GM19238 (cell line): Measurements from ENCODE around the gene CCDC91.
"Not testable (repeated sequence)": the region's sequence is repeated elsewhere in the genome, so short reads cannot be mapped to it uniquely, and the experiment has no call there.

Source experiments
- DNase-seq: peaks from one replicate; pipeline ENCODE4 v3.0.0; 2011; ENCODE audit warnings: low spot score; ENCODE audit not compliant: insufficient read length

Gene CCDC91

DNA sequence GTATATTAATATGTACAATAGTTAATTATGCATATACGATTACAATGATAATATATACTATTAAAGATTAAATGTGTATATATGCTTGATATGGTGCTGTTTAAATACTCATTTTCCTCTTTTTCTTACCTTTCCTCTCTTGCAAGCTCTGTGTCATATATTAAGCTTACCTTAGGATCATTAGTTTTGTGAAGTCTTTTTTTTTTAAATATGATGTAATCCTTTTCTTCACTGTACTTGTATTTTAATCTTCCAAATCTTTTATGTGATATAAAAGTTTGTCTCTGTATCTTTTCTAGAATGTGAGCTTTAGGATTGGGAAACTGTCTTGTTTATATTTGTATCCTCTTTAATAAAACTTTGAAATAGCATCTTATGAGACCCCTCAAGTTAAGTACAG, 88.7 kb downstream of the CCDC91 start:
- DNase-seq: no peak

- DNase-seq: no peak
These were observed 96.1 kb downstream of the CCDC91 start for GRCh38 chr12:28286352-28286751.

DNA sequence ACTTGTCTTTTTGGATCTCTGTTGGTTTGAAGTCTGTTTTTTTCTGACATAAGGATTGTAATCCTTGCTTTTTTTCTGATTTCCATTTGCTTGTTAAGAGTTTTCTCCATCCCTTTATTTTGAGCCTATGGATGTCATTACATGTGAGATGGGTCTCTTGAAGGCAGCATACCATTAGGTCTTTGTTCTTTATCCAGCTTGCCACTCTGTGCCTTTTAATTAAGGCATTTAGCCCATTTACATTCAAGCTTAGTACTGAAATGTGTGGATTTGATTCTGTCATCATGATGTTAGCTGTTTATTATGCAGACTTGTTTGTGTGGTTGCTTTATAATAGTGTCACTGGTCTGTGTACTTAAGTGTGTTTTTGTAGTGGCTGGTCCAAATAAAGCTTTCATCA, 100.0 kb downstream of the CCDC91 start:
- no peak for DNase-seq

DNA sequence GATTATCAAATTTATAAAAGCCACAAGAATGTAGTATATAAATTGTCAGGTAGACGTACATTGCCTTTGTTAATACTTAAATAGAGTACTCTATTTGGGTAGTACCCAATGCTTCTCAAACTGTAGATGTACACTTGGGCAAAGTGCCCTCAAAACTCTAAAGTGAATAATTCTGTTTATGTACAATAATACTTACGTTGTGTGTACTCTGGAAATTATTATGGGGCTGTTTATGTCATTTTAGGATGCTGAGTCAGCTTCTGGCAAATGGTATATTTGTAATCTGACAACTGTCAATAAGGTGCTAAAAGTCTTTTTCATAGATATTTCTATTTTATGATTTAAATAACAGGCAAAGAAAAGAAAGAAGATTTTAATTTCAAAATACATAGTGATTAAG, 102.4 kb downstream of the CCDC91 start:
- no peak for DNase-seq

DNA sequence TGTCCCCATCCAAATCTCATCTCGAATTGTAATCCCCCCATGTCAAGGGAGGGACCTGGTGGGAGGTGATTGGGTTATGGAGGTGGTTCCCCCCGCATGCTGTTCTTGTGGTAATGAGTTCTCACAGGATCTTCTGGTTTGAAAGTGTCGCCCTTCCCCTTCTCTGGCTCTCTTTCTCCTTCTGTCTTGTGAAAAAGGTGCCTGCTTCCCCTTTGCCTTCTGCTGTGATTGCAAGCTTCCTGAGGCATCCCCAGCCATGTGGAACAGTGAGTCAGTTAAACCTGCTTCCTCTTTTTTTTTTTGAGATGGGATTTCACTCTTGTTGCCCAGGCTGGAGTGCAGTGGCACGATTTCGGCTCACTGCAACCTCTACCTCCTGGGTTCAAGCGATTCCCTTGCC, 104.0 kb downstream of the CCDC91 start:
- no peak for DNase-seq

DNA sequence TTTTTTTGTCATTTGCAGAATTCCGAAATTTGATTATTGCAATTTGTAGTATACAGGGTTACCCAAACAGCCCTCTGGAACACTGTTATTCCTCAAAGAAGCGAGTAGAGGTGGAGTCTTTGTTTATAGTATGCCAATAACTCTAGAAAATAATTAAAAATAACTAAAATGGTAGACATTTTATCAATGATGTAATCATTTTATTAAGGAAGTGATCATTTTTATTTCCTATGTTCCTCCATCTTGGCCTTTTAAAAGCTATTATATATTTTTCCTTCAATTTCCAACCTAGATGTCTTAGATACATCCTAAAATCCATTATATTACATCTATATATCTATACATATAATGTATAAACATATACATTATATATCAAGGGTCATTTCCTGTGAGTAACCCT, 106.0 kb downstream of the CCDC91 start:
- DNase-seq: no peak

- DNase-seq: no peak
These were observed 112.9 kb downstream of the CCDC91 start for GRCh38 chr12:28303192-28303591.

DNA sequence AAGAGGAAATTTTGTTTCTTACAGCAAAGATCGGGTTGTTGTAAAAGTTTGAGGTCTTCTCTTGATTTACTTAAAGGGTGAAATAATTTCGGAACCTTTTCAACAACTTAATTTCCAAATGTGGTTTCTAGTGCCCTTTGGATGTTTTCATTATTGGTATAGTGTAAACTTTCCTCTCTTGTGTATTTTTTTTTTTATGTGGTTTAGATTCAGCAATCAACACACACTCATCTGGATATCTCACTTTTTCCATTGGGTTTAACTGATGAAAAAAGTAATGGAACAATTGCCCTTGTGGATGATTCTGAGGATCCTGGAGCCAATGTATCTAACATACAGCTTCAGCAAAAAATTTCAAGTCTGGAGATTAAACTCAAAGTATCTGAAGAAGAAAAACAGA, 116.3 kb downstream of the CCDC91 start:
- no peak for DNase-seq

- DNase-seq: no peak
These were observed 118.6 kb downstream of the CCDC91 start for GRCh38 chr12:28308891-28309290.

GRCh38 chr12:28313631-28314030, 123.4 kb downstream of the CCDC91 start:
- no peak for DNase-seq

DNA sequence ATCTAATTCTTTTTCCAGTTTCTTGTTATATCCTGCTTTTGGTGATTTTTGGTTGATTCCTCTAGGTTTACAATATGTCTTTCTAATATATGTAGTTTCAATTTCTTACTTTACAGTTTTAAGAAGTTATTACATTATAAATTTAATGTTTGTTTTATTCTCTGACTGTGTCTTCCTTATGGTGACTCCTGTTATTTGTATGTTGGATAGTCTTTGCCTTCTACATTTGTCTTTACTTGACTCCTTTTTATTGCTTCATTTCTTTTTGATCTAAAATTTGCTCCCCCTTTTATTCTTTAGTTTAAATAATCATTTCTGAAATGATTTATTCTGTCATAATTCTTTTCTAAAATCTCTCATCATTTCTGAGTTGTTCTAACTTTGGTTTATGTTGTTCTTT, 125.8 kb downstream of the CCDC91 start:
- DNase-seq: no peak

DNA sequence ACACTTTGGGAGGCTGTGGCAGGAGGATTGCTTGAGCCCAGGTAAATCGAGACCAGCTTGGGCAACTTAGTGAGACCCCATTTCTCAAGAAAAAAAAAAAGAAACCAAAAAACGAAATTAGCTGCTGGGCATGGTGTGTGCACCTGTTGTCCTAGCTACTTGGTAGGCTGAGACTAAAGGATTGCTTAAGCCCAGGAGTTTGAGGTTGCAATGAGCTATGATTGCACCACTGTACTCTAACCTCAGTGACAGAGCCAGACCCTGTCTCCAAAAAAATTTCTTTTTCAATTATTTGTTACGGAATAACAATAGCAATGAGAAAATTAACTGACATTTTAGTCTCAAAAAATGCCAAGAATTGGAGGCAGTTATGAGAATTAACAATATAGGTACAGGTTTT, 128.0 kb downstream of the CCDC91 start:
- DNase-seq: no peak

- DNase-seq: no peak
These were observed 130.1 kb downstream of the CCDC91 start for GRCh38 chr12:28320353-28320752.

DNA sequence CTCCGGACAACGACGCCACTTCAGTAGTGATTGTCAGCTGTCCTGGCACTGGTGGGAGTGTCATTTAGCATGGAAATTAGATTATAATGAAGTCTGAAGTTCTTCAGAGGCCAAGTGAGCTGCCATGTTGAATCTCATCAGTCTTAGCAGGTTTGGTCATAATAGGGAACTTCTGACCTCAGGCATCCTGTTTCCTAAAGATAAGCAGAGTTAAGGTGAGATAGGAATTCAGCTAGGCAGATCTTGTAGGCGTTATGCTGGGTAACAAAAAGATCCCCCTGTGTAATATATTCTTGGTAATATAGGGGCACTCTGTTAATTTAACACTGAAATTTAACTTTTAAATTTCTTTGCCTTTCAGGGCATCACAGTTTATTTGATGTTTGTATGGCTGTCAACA, 137.5 kb downstream of the CCDC91 start:
- no peak for DNase-seq

DNA sequence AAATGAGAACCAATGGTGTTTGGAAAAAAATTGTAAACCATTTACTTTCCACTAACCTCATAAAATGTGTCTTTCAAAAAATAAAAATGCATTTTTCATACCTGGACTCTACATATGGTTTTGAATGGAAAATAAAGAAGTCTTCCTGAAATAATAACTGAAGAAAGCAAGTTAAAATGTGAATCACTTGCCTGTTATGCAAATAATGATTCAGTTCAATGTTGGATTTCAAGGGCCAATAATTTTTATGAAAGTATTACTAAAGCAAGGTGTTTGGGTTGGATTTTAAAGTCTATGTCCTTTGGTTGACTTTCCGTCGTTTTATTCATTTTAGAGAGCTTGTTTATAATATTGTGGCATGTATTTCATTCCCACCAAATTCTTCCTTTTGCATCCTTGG, 138.7 kb downstream of the CCDC91 start:
- DNase-seq: no peak

DNA sequence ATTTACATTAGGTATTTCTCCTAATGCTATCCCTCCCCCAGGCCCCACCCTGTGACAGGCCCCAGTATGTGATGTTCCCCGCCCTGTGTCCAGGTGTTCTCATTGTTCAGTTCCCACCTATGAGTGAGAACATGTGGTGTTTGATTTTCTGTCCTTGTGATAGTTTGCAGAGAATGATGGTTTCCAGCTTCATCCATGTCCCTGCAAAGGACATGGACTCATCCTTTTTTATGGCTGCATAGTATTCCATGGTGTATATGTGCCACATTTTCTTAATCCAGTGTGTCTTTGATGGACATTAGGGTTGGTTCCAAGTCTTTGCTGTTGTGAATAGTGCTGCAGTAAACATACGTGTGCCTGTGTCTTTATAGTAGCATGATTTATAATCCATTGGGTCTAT, 139.5 kb downstream of the CCDC91 start:
- DNase-seq: not testable (repeated sequence)

GRCh38 chr12:28330232-28330631, 140.0 kb downstream of the CCDC91 start:
- DNase-seq: not testable (repeated sequence)

DNA sequence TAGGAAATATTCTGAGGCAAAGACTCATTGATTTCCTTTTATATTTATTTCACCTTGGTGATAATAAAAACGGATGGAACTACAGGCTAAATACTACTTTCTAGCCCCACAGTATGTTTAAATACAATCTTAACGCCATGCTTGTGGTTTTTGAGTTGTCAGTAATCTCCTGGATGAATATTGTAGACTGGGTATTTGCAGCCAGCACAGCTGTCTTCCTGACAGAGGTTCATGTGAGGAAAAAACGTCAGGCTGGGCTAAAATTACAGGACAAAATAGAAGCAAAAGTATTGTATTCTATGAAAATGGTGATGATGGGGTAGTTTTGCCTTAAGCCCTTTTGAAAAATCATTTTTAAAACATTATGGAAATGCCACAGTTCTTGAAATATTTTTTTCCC, 140.9 kb downstream of the CCDC91 start:
- DNase-seq: no peak

GRCh38 chr12:28340261-28341045, 150.2 kb downstream of the CCDC91 start:
- DNase-seq: no peak

DNA sequence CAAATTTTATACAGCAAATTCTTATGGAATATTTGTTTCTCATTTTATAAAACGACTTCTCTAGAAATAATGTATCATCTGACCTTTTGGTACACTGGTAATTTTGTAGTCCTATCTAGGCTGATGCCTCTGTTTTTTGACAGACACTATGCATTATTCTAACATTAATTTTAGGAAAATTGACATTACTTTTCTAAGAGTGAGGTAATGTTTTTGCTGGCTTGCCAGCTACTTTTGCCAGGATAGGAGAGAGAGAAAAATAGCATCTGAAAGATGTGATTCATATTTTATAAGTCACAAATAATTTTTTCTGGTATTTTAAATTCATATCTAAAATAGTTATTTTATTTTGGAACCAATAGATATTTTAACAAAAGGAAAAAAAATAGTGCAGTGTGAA, 153.5 kb downstream of the CCDC91 start:
- DNase-seq: no peak

DNA sequence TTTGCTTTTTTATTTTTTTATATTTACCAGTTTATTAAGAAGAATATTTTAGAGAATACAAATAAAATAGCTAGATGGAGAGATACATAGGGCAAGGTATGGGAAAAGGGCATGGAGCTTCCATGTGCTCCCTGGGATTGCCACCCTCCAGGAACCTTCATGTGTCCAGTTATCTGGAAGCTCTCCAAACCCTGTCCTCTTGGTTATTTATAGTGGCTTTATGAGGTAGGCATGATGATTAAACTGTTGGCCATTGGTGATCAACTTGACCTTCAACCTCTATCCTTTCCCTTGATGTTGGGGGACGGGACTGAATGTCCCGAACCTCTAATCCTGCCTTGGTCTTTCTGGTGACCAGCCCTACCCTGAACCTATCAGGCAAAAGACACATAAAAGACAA, 156.3 kb downstream of the CCDC91 start:
- no peak for DNase-seq

GRCh38 chr12:28349196-28349595, 158.9 kb downstream of the CCDC91 start:
- no peak for DNase-seq

GRCh38 chr12:28350502-28350901, 160.2 kb downstream of the CCDC91 start:
- DNase-seq: no peak

- DNase-seq: no peak
These were observed 161.2 kb downstream of the CCDC91 start for GRCh38 chr12:28351414-28351813.
